DND-41 (cell line): Measurements from ENCODE around the gene STOX2.

Experiments used
- ATAC-seq: fragments of 200-7000 bp; cut with Tn5 transposase; 3 replicates; pipeline ENCODE4 v1.9.1; 2021; ENCODE audit warnings: low read depth; ENCODE audit not compliant: insufficient read depth
- DNase-seq: peaks from one replicate; pipeline ENCODE4 v3.0.0-alpha.2; 2020
- H2AFZ ChIP-seq: 2 replicates; pipeline ENCODE4 v1.6.0; 2012; ENCODE audit warnings: low read depth, low read length
- H3K27ac ChIP-seq: 2 replicates; pipeline ENCODE4 v1.5.1; 2012; ENCODE audit warnings: low read length, inconsistent platforms
- H3K27me3 ChIP-seq: fragments of 200-600 bp; sonication (generic); 2 replicates; pipeline ENCODE4 v1.6.0; 2012; ENCODE audit warnings: low read length, mild to moderate bottlenecking, inconsistent platforms; ENCODE audit not compliant: insufficient read depth, poor library complexity
- H3K36me3 ChIP-seq: 2 replicates; pipeline ENCODE4 v1.5.1; 2012; ENCODE audit warnings: low read length, inconsistent platforms; ENCODE audit not compliant: insufficient read depth
- H3K4me1 ChIP-seq: 2 replicates; pipeline ENCODE4 v1.5.1; 2012; ENCODE audit warnings: mild to moderate bottlenecking, low read length; ENCODE audit not compliant: insufficient read depth
- H3K4me2 ChIP-seq: 2 replicates; pipeline ENCODE4 v1.6.0; 2012; ENCODE audit warnings: mild to moderate bottlenecking, moderate library complexity, low read length, inconsistent platforms; ENCODE audit not compliant: insufficient read depth
- H3K4me3 ChIP-seq, 2 experiments: fragments of 200-600 bp in 1 of 2; shearing (Covaris generic) in 1 of 2; 2 replicates each; pipeline ENCODE4 v1.5.1; 2012 to 2016; ENCODE audit warnings: inconsistent platforms in 2 of 2, low read length in 2 of 2, mild to moderate bottlenecking in 2 of 2, low read depth in 1 of 2, moderate library complexity in 1 of 2
- H3K79me2 ChIP-seq: 2 replicates; pipeline ENCODE4 v1.6.0; 2012; ENCODE audit warnings: low read length, inconsistent platforms; ENCODE audit not compliant: insufficient read depth
- H3K9ac ChIP-seq: 2 replicates; pipeline ENCODE4 v1.6.0; 2012; ENCODE audit warnings: low read depth, mild to moderate bottlenecking, inconsistent platforms, low read length, moderate library complexity
- H3K9me3 ChIP-seq: 2 replicates; pipeline ENCODE4 v1.5.1; 2012; ENCODE audit warnings: low read length, moderate library complexity, mild to moderate bottlenecking, inconsistent platforms; ENCODE audit not compliant: insufficient read depth, severe bottlenecking
- H4K20me1 ChIP-seq: 2 replicates; pipeline ENCODE4 v1.6.0; 2012; ENCODE audit warnings: low read length; ENCODE audit not compliant: insufficient read depth
- CTCF ChIP-seq: IDR thresholded peaks from 2 replicates; pipeline ENCODE4 v1.5.1; 2012; ENCODE audit warnings: borderline replicate concordance, low read length, moderate library complexity, mild to moderate bottlenecking; ENCODE audit not compliant: poor library complexity, severe bottlenecking; ENCODE audit errors: extremely low read depth
- EZH2 ChIP-seq: IDR thresholded peaks from 3 replicates; pipeline ENCODE4 v1.6.1; 2012; ENCODE audit warnings: borderline replicate concordance, low read depth, mild to moderate bottlenecking, moderate library complexity, low read length, inconsistent platforms; ENCODE audit not compliant: severe bottlenecking

The STOX2 gene

GRCh38 chr4:184066584-184067300, 161.6 kb downstream of the STOX2 start:
- H3K36me3 ChIP-seq, result no peaks in the 10 kb centered on the region
- DNase-seq (no peak), ATAC-seq (no peak)
- H3K4me2 ChIP-seq, result no peak overlapping the region
- no peak overlapping the region for H3K9ac ChIP-seq
- H3K79me2 ChIP-seq, result no peaks in the 10 kb centered on the region
- H3K27ac ChIP-seq, result no peak overlapping the region
- H4K20me1 ChIP-seq, result no peaks in the 10 kb centered on the region
- no peaks in the 10 kb centered on the region for H3K27me3 ChIP-seq
- peaks cover 1% of the 10 kb centered on the region for H3K9me3 ChIP-seq
- no peak overlapping the region for H3K4me3 ChIP-seq
- no peak for TF ChIP-seq EZH2
- TF ChIP-seq CTCF, result no peak
- no peaks in the 10 kb centered on the region for H3K4me1 ChIP-seq
- no peak overlapping the region for H2AFZ ChIP-seq

GRCh38 chr4:184067931-184068554, 162.9 kb downstream of the STOX2 start:
- Histone ChIP-seq H3K9me3 (peaks cover 7% of the 10 kb centered on the region), H4K20me1 (no peaks in the 10 kb centered on the region)

More at GRCh38 chr4:184067931-184068554, 162.9 kb downstream of the STOX2 start:
- H2AFZ ChIP-seq, result no peak overlapping the region
- ATAC-seq (no peak), DNase-seq (no peak)
- no peak overlapping the region for H3K4me3 ChIP-seq
- H3K79me2 ChIP-seq, result no peaks in the 10 kb centered on the region
- H3K27ac ChIP-seq, result no peak overlapping the region
- no peak overlapping the region for H3K4me2 ChIP-seq
- no peaks in the 10 kb centered on the region for H3K36me3 ChIP-seq
- no peaks in the 10 kb centered on the region for H3K27me3 ChIP-seq
- H3K9ac ChIP-seq, result no peak overlapping the region
- TF ChIP-seq CTCF, result no peak
- no peak for TF ChIP-seq EZH2
- H3K4me1 ChIP-seq, result no peaks in the 10 kb centered on the region
